ENCODE measurements around the gene ANKS3. TPM values are rescaled to one million over a fixed set of nuclear protein-coding genes. Genes with fewer than 3 reads are reported as not detected.

ANKS3 gene
- total and polyA plus RNA-seq, 10 of the 15 experiments (the other 5 are each of a cell fraction or from before 2014, with no cell fraction given): 0.29 to 14.2 (median 8.5) TPM

- CTCF ChIA-PET: no interaction called here
- Histone ChIP-seq H3K4me3 (no peak overlapping the region), H3K9ac (ENCODE audit: control insufficient read depth, insufficient read depth, low read length) (no peak overlapping the region), H4K20me1 (ENCODE audit: control insufficient read depth, insufficient read depth) (no peaks in the 10 kb centered on the region; the same call in 1 of the 2 replicates), H2AFZ (ENCODE audit: control insufficient read depth, low read depth, low read length) (no peak overlapping the region), H3K79me2 (ENCODE audit: control insufficient read depth, insufficient read depth, low read length) (no peaks in the 10 kb centered on the region), H3K9me3 (replicated peaks; ENCODE audit: control insufficient read depth, insufficient read depth, low read length) (no peaks in the 10 kb centered on the region), H3K4me2 (ENCODE audit: control insufficient read depth, insufficient read depth) (no peak overlapping the region), H3K4me1 (ENCODE audit: control insufficient read depth, insufficient read depth, low read length) (no peaks in the 10 kb centered on the region), H3K27me3 (replicated peaks in 1 of 2; ENCODE audit: control insufficient read depth in 2 of 2, insufficient read depth in 2 of 2, low read length in 1 of 2) (no peaks in the 10 kb centered on the region), H3K36me3 (ENCODE audit: control insufficient read depth in 2 of 2, insufficient read depth in 2 of 2, low read length in 1 of 2) (peaks cover 0 to 31% of the 10 kb centered on the region in 2 experiments), H3K27ac (ENCODE audit: control insufficient read depth, insufficient read depth) (no peak overlapping the region)
- POLR2A ChIA-PET: no interaction called here
- in situ Hi-C loops (cut with MboI): no loop called here
- RAD21 ChIA-PET (ENCODE audit: unreplicated experiment): no interaction called here
- SMC1A ChIA-PET (ENCODE audit: uncharacterized antibody, unreplicated experiment): no interaction called here
- intact Hi-C loops (cut with micrococcal nuclease; ENCODE audit: unreplicated experiment): no loop called here
- FAIRE-seq (no peak), ATAC-seq (no peak), DNase-seq (ENCODE audit: low read depth, low spot score) (no peak)
- 97% methylated on average over 39 of the region's 39 CpGs for whole genome bisulfite sequencing (ENCODE audit: insufficient coverage, insufficient replicate concordance, low lambda C conversion rate, missing lambda C conversion rate)
- BruUV-seq (replicated peaks): no TSS peak
- TF ChIP-seq ELK1 (IDR thresholded peaks at IDR 0.05; ENCODE audit: low read depth, low read length): no peak
- TF ChIP-seq ZBTB40 (IDR thresholded peaks at IDR 0.05; ENCODE audit: borderline replicate concordance): no peak
- TF ChIP-seq ATF2 (IDR thresholded peaks at IDR 0.05; ENCODE audit: low read length): no peak
- no peak for TF ChIP-seq IRF4 (IDR thresholded peaks at IDR 0.05; ENCODE audit: low read depth, low read length)
- TF ChIP-seq ZNF592 (IDR thresholded peaks at IDR 0.05): no peak
- TF ChIP-seq FOS (IDR thresholded peaks at IDR 0.05; ENCODE audit: borderline replicate concordance, extremely low read depth, insufficient read length): no peak
- no peak for TF ChIP-seq MAX (IDR thresholded peaks at IDR 0.05; ENCODE audit: low read depth, low read length)
- TF ChIP-seq MEF2B (IDR thresholded peaks at IDR 0.05; ENCODE audit: partially characterized antibody, poor library complexity, severe bottlenecking): no peak
- no peak for TF ChIP-seq ASH2L (IDR thresholded peaks at IDR 0.05; ENCODE audit: borderline replicate concordance, low read depth)
- TF ChIP-seq BMI1 (IDR thresholded peaks at IDR 0.05; ENCODE audit: borderline replicate concordance): no peak
- no peak for TF ChIP-seq ATF7 (IDR thresholded peaks at IDR 0.05; ENCODE audit: low read depth)
- TF ChIP-seq NFXL1 (IDR thresholded peaks at IDR 0.05; ENCODE audit: borderline replicate concordance): no peak
Observed at GRCh38 chr16:4681471-4682083, 52.5 kb downstream of the ANKS3 start.
